GM18508 (cell line): ENCODE measurements around the gene OR5I1.
"Not testable (repeated sequence)": the region's sequence is repeated elsewhere in the genome, so short reads cannot be mapped to it uniquely, and the experiment has no call there.

Experiments used
- ATAC-seq: cut with Tn5 transposase; IDR thresholded peaks from one replicate; pipeline ENCODE4 v1.9.1; 2021; ENCODE audit warnings: moderate number of reproducible peaks; ENCODE audit not compliant: insufficient read depth, unreplicated experiment

The OR5I1 gene

GRCh38 chr11:55936300-55936699 is at the start of gene OR5I1:
Gene OR5I1, minus strand, starts transcription at chr11:55936400. Its CDS starts 0 bp downstream, at chr11:55936400.
- no peak for ATAC-seq

GRCh38 chr11:55970935-55971334 is 34.7 kb upstream of the OR5I1 start:
- no peak for ATAC-seq

GRCh38 chr11:55969845-55970244 is 33.6 kb upstream of the OR5I1 start, which contains the start of gene OR10AG1:
Gene OR10AG1, minus strand, starts transcription at chr11:55969945. Its CDS starts 38 bp downstream, at chr11:55969907.
- no peak for ATAC-seq

GRCh38 chr11:55967914-55968313 is 31.7 kb upstream of the OR5I1 start:
- ATAC-seq, result no peak

GRCh38 chr11:55966391-55966790 is 30.2 kb upstream of the OR5I1 start:
- no peak for ATAC-seq

GRCh38 chr11:55956521-55956920 is 20.3 kb upstream of the OR5I1 start:
- no peak for ATAC-seq

GRCh38 chr11:55949330-55949729 is 13.1 kb upstream of the OR5I1 start:
- ATAC-seq, result no peak

- peak; percentile 71 for ATAC-seq
Observed at GRCh38 chr11:55942785-55943392, 6.7 kb upstream of the OR5I1 start.

GRCh38 chr11:55920537-55920936 is 15.7 kb downstream of the OR5I1 start:
- ATAC-seq, result no peak

- ATAC-seq, result no peak
Observed at GRCh38 chr11:55914482-55914881, 21.7 kb downstream of the OR5I1 start, which contains the start of gene OR5W2. Gene OR5W2, minus strand, starts transcription at chr11:55914582. Its CDS starts 0 bp downstream, at chr11:55914582.

- ATAC-seq, result no peak
Observed at GRCh38 chr11:55902308-55902707, 33.9 kb downstream of the OR5I1 start.

- ATAC-seq, result no peak
Observed at GRCh38 chr11:55895216-55895615, 41.0 kb downstream of the OR5I1 start.

- ATAC-seq, result not testable (repeated sequence)
Observed at GRCh38 chr11:55885481-55885880, 50.7 kb downstream of the OR5I1 start.
